Stimulated activated memory B cell treated with anti-CD40 and anti-IgM and Interleukin-4, amounts not matched to agents 10 μg/mL and 1 μg/mL and 100 μg/mL, for 72 hours (primary cell): Measurements from ENCODE around the gene OR13J1.

Experiments
- ATAC-seq: fragments of 150-1000 bp; cut with Tn5 transposase; 2 replicates; pipeline ENCODE4 v1.10.0; 2021
- H3K27ac Mint-ChIP-seq: one replicate; pipeline ENCODE4 v1.8.0; 2022; ENCODE audit warnings: mild to moderate bottlenecking, mixed read lengths
- H3K27me3 Mint-ChIP-seq: one replicate; pipeline ENCODE4 v1.8.0; 2022; ENCODE audit warnings: mixed read lengths
- H3K36me3 Mint-ChIP-seq: one replicate; pipeline ENCODE4 v1.8.0; 2022; ENCODE audit warnings: mixed read lengths
- H3K4me1 Mint-ChIP-seq: one replicate; pipeline ENCODE4 v1.8.0; 2022; ENCODE audit warnings: mixed read lengths
- H3K4me3 Mint-ChIP-seq: one replicate; pipeline ENCODE4 v1.8.0; 2022; ENCODE audit warnings: mild to moderate bottlenecking, moderate library complexity, mixed read lengths
- H3K9me3 Mint-ChIP-seq: one replicate; pipeline ENCODE4 v1.8.0; 2022; ENCODE audit warnings: mixed read lengths

OR13J1 gene

DNA sequence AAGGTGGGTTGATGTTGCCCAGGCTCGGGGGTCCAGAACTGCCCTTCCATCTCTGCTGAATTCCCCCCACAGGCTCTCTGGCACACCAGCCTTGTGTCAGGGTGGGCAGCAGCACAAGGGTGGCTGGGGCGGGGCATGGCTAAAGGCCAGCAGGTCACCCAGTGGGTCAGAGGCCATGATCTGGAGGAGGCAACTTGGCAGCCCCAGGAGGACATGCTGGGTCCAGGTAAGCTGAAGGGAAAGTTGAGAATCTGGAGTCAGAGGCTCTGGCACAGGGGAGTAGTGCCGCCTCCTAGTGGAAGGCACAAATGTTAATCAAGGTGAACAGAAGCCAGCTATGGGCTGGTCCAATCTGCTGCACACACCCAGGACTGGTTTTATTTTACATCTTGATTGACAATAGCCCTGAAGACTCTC, 35.0 kb downstream of the OR13J1 start:
- H3K9me3 Mint-ChIP-seq: no peaks in the 10 kb centered on the region
- no peaks in the 10 kb centered on the region for H3K27me3 Mint-ChIP-seq
- ATAC-seq: no peak
- H3K36me3 Mint-ChIP-seq: no peaks in the 10 kb centered on the region
- no peak overlapping the region for H3K4me3 Mint-ChIP-seq
- H3K4me1 Mint-ChIP-seq: peaks cover 46% of the 10 kb centered on the region
- H3K27ac Mint-ChIP-seq: peak overlapping the region; percentile 48

DNA sequence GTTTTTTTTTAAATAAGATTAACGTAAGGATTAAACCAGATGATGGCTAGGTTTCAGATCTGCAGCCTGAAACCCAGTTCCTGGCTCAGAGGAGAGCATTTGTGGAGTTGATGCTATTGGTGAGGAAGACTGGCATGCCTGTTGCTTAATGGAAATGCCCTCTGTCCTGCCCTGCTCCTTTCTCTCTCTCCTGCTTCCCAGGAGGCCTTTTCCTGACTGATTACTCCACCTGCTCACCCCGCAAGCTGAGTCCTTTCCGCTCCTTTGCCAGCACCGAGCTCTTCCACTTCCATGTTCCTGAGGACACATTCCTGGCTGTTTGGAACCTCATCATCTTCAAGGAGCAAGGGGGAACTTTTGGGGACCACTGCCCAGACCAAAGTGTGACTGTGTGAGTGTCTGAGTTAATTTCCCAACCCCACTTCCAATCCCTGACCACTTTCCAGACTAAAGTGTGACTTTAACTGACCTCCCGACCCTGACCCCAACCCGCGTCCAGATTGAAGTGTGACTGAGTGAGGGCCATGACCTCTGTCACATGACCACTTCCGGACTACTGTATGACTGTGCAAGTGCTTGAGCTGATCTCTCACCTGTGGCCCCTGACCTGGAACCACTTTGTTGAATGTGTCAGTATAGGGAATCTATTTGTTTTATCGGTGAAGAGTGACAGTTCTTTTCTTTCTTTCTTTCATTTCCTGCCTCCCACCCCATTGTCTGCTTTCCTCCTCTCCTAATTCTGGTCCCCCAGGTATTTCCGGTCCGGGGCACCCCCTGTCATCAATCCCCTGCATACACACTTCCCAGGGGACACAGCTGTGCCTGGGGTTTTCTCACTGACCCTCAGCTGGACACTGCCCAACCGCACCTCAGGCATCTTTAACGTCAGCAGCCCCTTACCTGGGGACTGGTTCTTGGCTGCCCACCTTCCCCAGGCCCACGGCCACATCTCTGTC, 35.7 kb downstream of the OR13J1 start:
- Mint-ChIP-seq H3K4me3 (peak overlapping the region; percentile 19), H3K4me1 (peaks cover 47% of the 10 kb centered on the region), H3K36me3 (no peaks in the 10 kb centered on the region), H3K27ac (peak overlapping the region; percentile 48), H3K9me3 (no peaks in the 10 kb centered on the region), H3K27me3 (no peaks in the 10 kb centered on the region)
- no peak for ATAC-seq

DNA sequence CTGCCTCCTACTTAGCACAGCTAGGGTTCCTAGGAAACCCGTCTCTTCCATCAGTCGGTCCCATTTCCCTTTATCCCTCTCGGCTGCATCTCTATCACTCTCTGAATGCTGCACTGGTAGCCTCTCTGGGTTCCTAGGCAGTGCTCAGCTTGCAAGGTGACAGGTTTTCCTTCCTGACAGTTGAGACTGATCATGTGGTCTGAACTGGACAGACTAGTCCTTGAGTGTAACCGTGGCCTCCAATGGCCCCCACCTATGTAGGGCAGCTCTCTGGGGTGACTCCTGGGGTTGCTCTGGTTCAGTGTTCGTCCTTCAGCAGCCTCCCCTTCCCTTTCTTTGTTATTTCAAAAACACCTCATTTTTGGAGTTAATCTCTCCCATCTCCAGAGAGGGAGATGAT, 37.4 kb downstream of the OR13J1 start:
- Mint-ChIP-seq H3K4me1 (peaks cover 55% of the 10 kb centered on the region), H3K27me3 (no peaks in the 10 kb centered on the region), H3K4me3 (no peak overlapping the region), H3K9me3 (no peaks in the 10 kb centered on the region), H3K27ac (peak overlapping the region; percentile 61), H3K36me3 (no peaks in the 10 kb centered on the region)
- no peak for ATAC-seq

DNA sequence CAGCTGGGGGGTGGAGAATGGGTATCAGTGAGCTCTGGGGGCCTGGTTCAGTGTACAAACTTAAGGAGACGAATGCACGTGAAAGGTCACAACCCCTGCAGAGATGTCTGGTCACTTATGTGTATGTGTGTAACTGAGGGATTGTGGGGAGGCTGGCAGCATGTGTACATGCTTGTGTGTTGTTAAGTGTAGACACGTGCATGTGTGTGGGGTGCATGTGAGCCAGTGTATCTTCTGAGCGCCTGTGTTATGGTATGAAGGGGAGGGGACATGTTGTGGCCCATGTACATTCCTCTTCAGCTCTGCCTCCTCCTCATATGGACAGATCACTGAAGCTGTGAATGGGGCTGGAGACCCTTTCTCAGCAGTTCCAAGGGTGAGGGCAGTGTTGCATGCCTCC, 39.2 kb downstream of the OR13J1 start:
- Mint-ChIP-seq H3K4me1 (peaks cover 58% of the 10 kb centered on the region), H3K27me3 (no peaks in the 10 kb centered on the region), H3K27ac (no peak overlapping the region), H3K36me3 (no peaks in the 10 kb centered on the region), H3K9me3 (no peaks in the 10 kb centered on the region), H3K4me3 (no peak overlapping the region)
- ATAC-seq: no peak

- Mint-ChIP-seq H3K4me3 (peak overlapping the region; percentile 84), H3K36me3 (no peaks in the 10 kb centered on the region), H3K4me1 (peaks cover 60% of the 10 kb centered on the region), H3K9me3 (no peaks in the 10 kb centered on the region), H3K27ac (peak overlapping the region; percentile 72), H3K27me3 (no peaks in the 10 kb centered on the region)
- ATAC-seq: no peak
These were observed 40.5 kb downstream of the OR13J1 start for GRCh38 chr9:35829764-35830096.

DNA sequence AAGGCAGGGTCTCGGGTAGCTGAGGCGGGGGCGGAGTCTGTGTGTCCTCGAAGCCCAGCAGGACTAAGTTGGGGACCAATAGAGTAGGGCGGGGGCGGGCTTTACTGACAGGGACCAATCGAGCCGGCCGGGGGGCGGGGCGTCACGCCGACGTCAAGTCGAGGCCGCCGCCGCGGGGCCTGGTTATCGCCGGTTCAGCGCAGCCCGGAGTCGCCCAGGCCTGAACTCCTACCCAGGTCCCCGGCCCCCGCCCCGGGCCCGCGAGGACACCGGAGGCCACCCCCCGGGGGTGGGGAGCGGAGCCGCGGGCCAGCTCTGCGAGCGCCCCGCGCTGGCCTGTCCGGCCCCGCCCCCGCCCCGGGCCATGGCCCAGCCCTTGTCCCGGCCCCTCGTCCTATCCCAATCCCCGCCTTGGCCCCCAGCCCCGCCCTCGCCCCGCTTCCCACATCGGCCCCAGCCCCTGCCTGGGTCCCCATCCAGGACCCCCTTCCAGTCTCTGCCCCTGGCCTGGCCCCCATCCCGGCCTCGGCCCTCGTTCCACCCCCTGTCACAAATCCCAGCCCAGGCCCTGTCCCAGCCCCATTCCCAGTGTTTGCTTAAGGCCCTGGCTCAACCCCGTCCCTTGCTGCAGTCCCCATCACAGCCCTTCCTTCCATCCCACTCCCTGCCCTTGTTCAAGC, 41.0 kb downstream of the OR13J1 start, which contains the start of gene TMEM8B:
TSS of gene TMEM8B (plus strand) at position 145 of the 680 bp plus-strand sequence. CDS start at position 365, 220 bp downstream.
- peak within 1 kb of the TSS; percentile 84 for H3K4me3 Mint-ChIP-seq
- peak; percentile 92 for ATAC-seq
- H3K9me3 Mint-ChIP-seq: no peaks in the 10 kb centered on the region
- H3K4me1 Mint-ChIP-seq: peaks cover 55% of the 10 kb centered on the region
- no peaks in the 10 kb centered on the region for H3K27me3 Mint-ChIP-seq
- H3K27ac Mint-ChIP-seq: peak within 1 kb of the TSS; percentile 72
- no peaks in the 10 kb centered on the region for H3K36me3 Mint-ChIP-seq

- Mint-ChIP-seq H3K27ac (peak within 1 kb of the TSS; percentile 72), H3K36me3 (no peaks in the 10 kb centered on the region), H3K4me1 (peaks cover 50% of the 10 kb centered on the region), H3K4me3 (peak within 1 kb of the TSS; percentile 84), H3K9me3 (no peaks in the 10 kb centered on the region), H3K27me3 (no peaks in the 10 kb centered on the region)
- ATAC-seq: no peak
These were observed 41.5 kb downstream of the OR13J1 start, which contains the start of gene FAM221B for GRCh38 chr9:35828716-35829083. TSS of gene FAM221B (minus strand) at chr9:35828732. CDS start at chr9:35826161, 2,571 bp downstream.

GRCh38 chr9:35827486-35827885, 42.7 kb downstream of the OR13J1 start:
- H3K27ac Mint-ChIP-seq: peak overlapping the region; percentile 72
- no peak for ATAC-seq
- H3K4me3 Mint-ChIP-seq: peak overlapping the region; percentile 82
- H3K36me3 Mint-ChIP-seq: no peaks in the 10 kb centered on the region
- H3K27me3 Mint-ChIP-seq: no peaks in the 10 kb centered on the region
- peaks cover 38% of the 10 kb centered on the region for H3K4me1 Mint-ChIP-seq
- H3K9me3 Mint-ChIP-seq: no peaks in the 10 kb centered on the region

DNA sequence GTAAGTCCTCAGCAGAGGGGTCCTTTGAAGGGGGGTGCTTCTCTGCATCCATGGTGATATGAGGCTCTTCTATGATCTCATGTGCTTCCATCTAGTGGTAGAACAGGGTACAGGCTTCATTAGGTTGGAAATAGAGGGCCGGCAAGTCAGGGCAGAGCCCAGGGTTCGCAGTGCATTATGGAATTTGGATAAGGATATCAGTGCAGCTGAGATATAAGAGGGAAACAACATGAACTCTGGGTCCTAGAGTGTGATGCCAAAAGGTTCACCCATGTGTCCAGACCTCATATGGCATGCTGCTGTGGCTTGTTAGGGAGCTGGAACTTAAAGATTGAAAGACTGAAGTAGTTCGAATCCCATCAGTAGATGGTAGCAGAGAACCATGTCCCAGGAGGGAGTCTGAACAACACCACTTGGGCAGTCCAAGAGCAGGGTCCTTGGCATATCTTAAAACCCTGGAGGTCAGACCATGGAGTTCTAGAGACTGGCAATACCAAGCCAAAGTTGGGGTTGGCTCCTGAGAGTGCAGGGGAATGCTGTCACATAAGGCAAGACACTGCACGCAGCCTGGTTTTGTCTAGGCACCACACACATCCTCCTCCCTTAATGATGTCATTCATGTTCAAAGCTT, 44.0 kb downstream of the OR13J1 start:
- H3K9me3 Mint-ChIP-seq: no peaks in the 10 kb centered on the region
- peak; percentile 65 for ATAC-seq
- peaks cover 36% of the 10 kb centered on the region for H3K4me1 Mint-ChIP-seq
- H3K4me3 Mint-ChIP-seq: peak overlapping the region; percentile 6
- no peaks in the 10 kb centered on the region for H3K36me3 Mint-ChIP-seq
- H3K27me3 Mint-ChIP-seq: no peaks in the 10 kb centered on the region
- no peak overlapping the region for H3K27ac Mint-ChIP-seq

GRCh38 chr9:35822926-35823325, 47.3 kb downstream of the OR13J1 start:
- H3K27me3 Mint-ChIP-seq: no peaks in the 10 kb centered on the region
- H3K4me1 Mint-ChIP-seq: peaks cover 11% of the 10 kb centered on the region
- no peak overlapping the region for H3K27ac Mint-ChIP-seq
- no peak for ATAC-seq
- no peak overlapping the region for H3K4me3 Mint-ChIP-seq
- H3K36me3 Mint-ChIP-seq: no peaks in the 10 kb centered on the region
- H3K9me3 Mint-ChIP-seq: no peaks in the 10 kb centered on the region

- Mint-ChIP-seq H3K27me3 (no peaks in the 10 kb centered on the region), H3K4me1 (peaks cover 5% of the 10 kb centered on the region), H3K9me3 (no peaks in the 10 kb centered on the region), H3K36me3 (no peaks in the 10 kb centered on the region), H3K4me3 (no peak overlapping the region), H3K27ac (no peak overlapping the region)
- no peak for ATAC-seq
These were observed 50.1 kb downstream of the OR13J1 start for GRCh38 chr9:35820076-35820475.
